Ovary (tissue), 9 donors: ENCODE results near the gene KIF23. TPM values are rescaled to one million over a fixed set of nuclear protein-coding genes. Genes with fewer than 3 reads are reported as not detected.

Source experiments
- DNase-seq, 5 donors: peaks; one replicate each; pipeline ENCODE4 v3.0.0-alpha.2; 2019 to 2020
- H3K27ac ChIP-seq, 2 donors: fragments of 200-600 bp; one replicate each; pipeline versions ENCODE4 v1.5.1 to v1.8.0; 2019 to 2022
- H3K27me3 ChIP-seq: fragments of 200-600 bp; one replicate; pipeline ENCODE4 v1.8.0; 2022
- H3K36me3 ChIP-seq: fragments of 200-600 bp; sonication (generic); one replicate; pipeline ENCODE4 v1.5.1; 2019
- H3K4me1 ChIP-seq: one replicate; pipeline ENCODE4 v1.8.1; 2013; ENCODE audit warnings: mild to moderate bottlenecking, moderate library complexity; ENCODE audit not compliant: insufficient read depth
- H3K4me3 ChIP-seq: fragments of 200-600 bp; sonication (generic); one replicate; pipeline ENCODE4 v1.5.1; 2017
- H3K9me3 ChIP-seq, 2 donors: fragments of 200-600 bp in 1 of 2; sonication (generic) in 1 of 2; one replicate each; pipeline versions ENCODE4 v1.5.1 to v1.8.1; 2013 to 2019; ENCODE audit warnings: mild to moderate bottlenecking in 1 of 2, moderate library complexity in 1 of 2
- CTCF ChIP-seq, 3 donors: fragments of 450-650 bp in 2 of 3; fragments of 200-600 bp in 1 of 3; IDR thresholded peaks; one replicate each; pipeline versions ENCODE4 v1.5.1 to v1.8.0; 2016 to 2022; ENCODE audit warnings: antibody characterized with exemption in 3 of 3, mild to moderate bottlenecking in 1 of 3
- EP300 ChIP-seq: sonication (generic); formaldehyde crosslinking; IDR thresholded peaks from one replicate; pipeline ENCODE4 v1.6.1; 2017; ENCODE audit warnings: antibody characterized with exemption
- POLR2A ChIP-seq: fragments of 450-650 bp; IDR thresholded peaks from one replicate; pipeline ENCODE4 v1.6.1; 2017; ENCODE audit warnings: antibody characterized with exemption, mild to moderate bottlenecking, moderate library complexity
- WGBS, 3 donors: extraction: QIAGEN DNeasy Blood & Tissue Kit in 1 of 3; methylation state at CpG; one replicate each; pipeline versions ENCODE4 v1.1.5 to v1.1.7; 2013 to 2017; 5-methylcytosine and 5-hydroxymethylcytosine counted together
- intact Hi-C, 4 donors: fragments of 100-400 bp; cut with DNase I; formaldehyde crosslinking; loops; one replicate each; pipeline versions ENCODE4 v1.11.0 to v1.15.1; 2022 to 2023
- polyA plus RNA-seq, 2 donors: library from polyadenylated mRNA; stranded (reverse); fragments of 200-250 nt in 1 of 2; fragments of 350-450 nt in 1 of 2; fragmentation: Illumina TruSeq in 1 of 2; extraction: RNeasy Lipid Tissue Mini Kit (QIAGEN cat#74804) in 1 of 2; gene quantifications; one replicate each; pipeline ENCODE4 v1.2.3, GENCODE V29; 2013 to 2014
- small RNA-seq: library from RNA; depleted of rRNA; stranded (forward); fragments of <200 nt; gene quantifications from one replicate; pipeline ENCODE3, GENCODE V24; 2016
- total RNA-seq, 7 donors: library from RNA; depleted of rRNA in 2 of 7; stranded (reverse); fragments of >200 nt in 2 of 7; fragmentation: NEBNext Ultra II Directional in 3 of 7; extraction: Animal tissue kit (Norgen Biotek cat#: 25700) in 3 of 7; gene quantifications; one replicate each; pipeline versions ENCODE4 v1.1.0 to v1.2.4, GENCODE V29; 2016 to 2023
- donor health status: DM: no; HTN: no; CAD: no; lungs with moderate emphysema.
- donor health status: DM: no; HTN: no; CAD: no.
- donor health status: Bipolar disorder and iron deficiency.
- donor health status: DM: yes; HTN: yes; CAD: no.
- donor health status: DM: no; HTN: no; CAD: no.
- donor health status: DM: yes; HTN: yes; CAD: no.

KIF23 gene
- total and polyA plus RNA-seq, 9 donors: 0.51 to 3.1 (median 1.0) TPM

DNA sequence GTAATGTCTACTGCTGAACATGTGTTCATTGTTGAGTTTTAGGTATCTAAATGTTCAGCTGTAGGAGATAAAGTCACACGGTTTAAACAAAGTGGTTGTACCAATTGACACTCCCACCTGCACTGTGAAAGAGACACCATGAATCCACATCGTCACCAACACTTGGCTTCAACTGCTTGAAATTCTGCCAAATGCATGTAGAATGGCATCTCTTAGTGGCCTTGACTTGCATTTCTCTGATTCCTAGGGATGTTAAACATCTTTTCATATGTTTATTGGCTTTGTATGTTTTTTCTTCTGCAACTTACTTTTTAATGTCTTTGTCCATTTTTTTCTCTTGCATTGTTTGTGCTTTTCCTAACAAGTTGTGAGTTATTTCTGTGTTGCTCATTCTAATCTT, 81.9 kb downstream of the KIF23 start:
- Histone ChIP-seq H3K4me3 (no peak overlapping the region), H3K9me3 (no peaks in the 10 kb centered on the region), H3K27me3 (no peaks in the 10 kb centered on the region), H3K36me3 (no peaks in the 10 kb centered on the region), H3K27ac (no peak overlapping the region), H3K4me1 (peaks cover 9% of the 10 kb centered on the region)
- WGBS, 3 donors: 7 to 24% (median 10%) methylated on average over 2 of the region's 2 CpGs
- intact Hi-C loops: loop anchor here in 1 of 4 donors (10.0 kb wide), 1 partner anchor 149 kb away; no protein-coding TSS in a partner anchor
- DNase-seq: no peak
- TF ChIP-seq POLR2A: no peak
- no peak for TF ChIP-seq EP300
- no peak for TF ChIP-seq CTCF (IDR thresholded peaks at IDR 0.05)

DNA sequence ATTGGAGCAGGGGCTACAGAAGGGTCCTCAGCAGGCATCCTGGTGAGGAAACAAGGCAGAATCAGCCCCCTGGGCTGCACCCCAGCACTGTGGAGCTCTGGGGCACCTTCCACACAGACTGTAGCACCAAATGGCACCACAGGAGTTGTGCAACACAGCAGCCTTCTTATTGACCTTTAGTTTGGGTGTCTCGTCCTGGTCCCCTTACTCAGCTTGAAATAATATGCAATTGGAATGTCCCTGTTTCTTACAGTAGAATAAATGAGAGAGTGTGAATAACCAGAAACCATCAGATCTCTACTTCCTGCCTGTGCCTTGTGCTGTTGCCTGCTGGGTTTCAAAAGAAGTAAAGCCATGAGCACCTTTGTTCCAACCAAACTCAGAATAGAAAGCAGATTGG, 82.9 kb downstream of the KIF23 start:
- no peak for DNase-seq
- H3K4me3 ChIP-seq: no peak overlapping the region
- TF ChIP-seq EP300 (no peak), POLR2A (no peak), CTCF (IDR thresholded peaks at IDR 0.05) (no peak)
- intact Hi-C loops: loop anchor here in 1 of 4 donors (10.0 kb wide), 1 partner anchor 148 kb away; no protein-coding TSS in a partner anchor
- H3K4me1 ChIP-seq: peaks cover 9% of the 10 kb centered on the region
- no peaks in the 10 kb centered on the region for H3K36me3 ChIP-seq
- 76 to 92% (median 86%) methylated on average over 1 of the region's 1 CpG for WGBS, 3 donors
- H3K27ac ChIP-seq: no peak overlapping the region
- H3K27me3 ChIP-seq: no peaks in the 10 kb centered on the region
- no peaks in the 10 kb centered on the region for H3K9me3 ChIP-seq

GRCh38 chr15:69497667-69498066, 83.5 kb downstream of the KIF23 start:
- WGBS, 3 donors: 73 to 88% (median 87%) methylated on average over 1 of the region's 1 CpG
- Histone ChIP-seq H3K27ac (no peak overlapping the region), H3K9me3 (no peaks in the 10 kb centered on the region), H3K27me3 (no peaks in the 10 kb centered on the region), H3K4me3 (no peak overlapping the region), H3K4me1 (peaks cover 9% of the 10 kb centered on the region), H3K36me3 (no peaks in the 10 kb centered on the region)
- no peak for DNase-seq
- intact Hi-C loops: loop anchor here in 1 of 4 donors (10.0 kb wide), 1 partner anchor 147 kb away; no protein-coding TSS in a partner anchor
- TF ChIP-seq CTCF (IDR thresholded peaks at IDR 0.05) (no peak), POLR2A (no peak), EP300 (no peak)

Small RNAs within 50 kb of the gene (small RNA-seq; reads per million reads assigned to genes)
- not detected for gene RF00012

Other genes with a start within 250 kb of the KIF23 start
- 1 to 10 TPM in 1 of 7 donors, under 1 TPM in 6; 0.12 to 1.7 (median 0.66) TPM for gene PAQR5, start 115.4 kb upstream of the KIF23 start, total RNA-seq
- gene PAQR5, start 115.4 kb upstream of the KIF23 start, polyA plus RNA-seq: 1 to 10 TPM in 1 of 2 donors, under 1 TPM in 1; 0.48 to 2.4 TPM
- 1,000 to 10,000 TPM; 1,153 to 3,255 (median 2,526) TPM for gene RPLP1, start 38.5 kb downstream of the KIF23 start, total RNA-seq
- 1,000 to 10,000 TPM in 1 of 2 donors, 100 to 1,000 TPM in 1; 175 to 2,320 TPM for gene RPLP1, start 38.5 kb downstream of the KIF23 start, polyA plus RNA-seq